Measurements from ENCODE around the gene PMFBP1. TPM values are rescaled to one million over a fixed set of nuclear protein-coding genes. Genes with fewer than 3 reads are reported as not detected.

The PMFBP1 gene
- total RNA-seq, 2 donors from 2014 or later, result 1.6 to 3.4 TPM

DNA sequence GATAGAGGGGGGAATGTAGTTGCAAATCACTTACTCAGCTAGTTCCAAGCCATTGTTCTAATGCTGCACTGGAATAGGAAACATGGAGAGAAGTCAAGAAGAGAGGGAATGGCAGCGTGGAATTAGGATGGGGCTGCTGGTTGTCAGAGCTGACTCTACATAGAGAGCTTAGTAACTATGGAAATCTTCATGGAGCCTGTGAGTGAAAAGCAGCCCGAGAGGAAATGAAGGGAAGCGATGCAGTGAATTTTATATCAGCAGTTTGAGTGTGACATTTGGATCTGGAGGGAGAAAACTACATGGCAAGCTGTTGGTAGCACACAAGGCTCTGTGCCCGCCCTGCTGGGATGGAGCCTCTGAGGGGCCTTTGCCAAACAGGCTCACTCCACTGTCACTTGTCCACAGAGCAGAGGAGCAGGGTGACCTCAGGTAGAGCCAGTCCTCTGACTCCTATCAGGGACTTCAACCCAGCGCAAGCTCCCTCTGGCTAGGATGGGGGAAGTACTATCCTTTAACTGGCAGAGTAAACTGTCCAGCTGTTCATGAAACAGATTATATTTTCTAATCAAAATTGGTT lies 27.9 kb upstream of the PMFBP1 start:
- H3K9me3 ChIP-seq (ENCODE audit: control insufficient read depth, low read length, poor library complexity, severe bottlenecking), result no peaks in the 10 kb centered on the region
- Mint-ChIP-seq H3K4me3 (no peak overlapping the region), H3K4me1 (peaks cover 6% of the 10 kb centered on the region), H3K27me3 (peaks cover 32% of the 10 kb centered on the region), H3K36me3 (ENCODE audit: low read depth) (no peaks in the 10 kb centered on the region), H3K27ac (no peak overlapping the region)
- DNase-seq, result no peak
- no peak for ATAC-seq

DNA sequence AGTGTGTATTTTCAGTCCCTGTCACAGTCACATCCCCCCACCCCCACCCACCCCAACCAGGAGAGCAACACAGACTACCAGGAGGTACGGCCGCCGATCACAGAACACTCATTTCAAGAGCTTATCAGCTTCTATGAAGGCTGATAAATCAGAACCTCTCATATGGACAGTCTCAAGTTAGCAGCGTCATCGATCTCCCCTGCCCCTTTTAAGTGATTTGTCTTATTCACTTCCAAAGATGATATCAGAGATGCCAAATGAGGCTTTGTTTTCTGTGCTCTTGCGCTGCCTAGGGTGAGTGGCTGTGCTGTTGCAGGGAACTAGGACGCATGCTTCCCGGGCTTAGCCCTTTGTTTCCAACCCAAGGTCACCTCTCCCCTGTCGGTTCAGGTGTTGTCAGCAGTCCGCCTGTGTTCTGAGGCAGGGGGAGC lies 26.8 kb upstream of the PMFBP1 start:
- DNase-seq (no peak), ATAC-seq (no peak)
- H3K27ac Mint-ChIP-seq, result no peak overlapping the region
- no peaks in the 10 kb centered on the region for H3K9me3 ChIP-seq (ENCODE audit: control insufficient read depth, low read length, poor library complexity, severe bottlenecking)
- no peak overlapping the region for H3K4me3 Mint-ChIP-seq
- H3K4me1 Mint-ChIP-seq, result peaks cover 6% of the 10 kb centered on the region
- H3K27me3 Mint-ChIP-seq, result peaks cover 30% of the 10 kb centered on the region
- no peaks in the 10 kb centered on the region for H3K36me3 Mint-ChIP-seq (ENCODE audit: low read depth)

DNA sequence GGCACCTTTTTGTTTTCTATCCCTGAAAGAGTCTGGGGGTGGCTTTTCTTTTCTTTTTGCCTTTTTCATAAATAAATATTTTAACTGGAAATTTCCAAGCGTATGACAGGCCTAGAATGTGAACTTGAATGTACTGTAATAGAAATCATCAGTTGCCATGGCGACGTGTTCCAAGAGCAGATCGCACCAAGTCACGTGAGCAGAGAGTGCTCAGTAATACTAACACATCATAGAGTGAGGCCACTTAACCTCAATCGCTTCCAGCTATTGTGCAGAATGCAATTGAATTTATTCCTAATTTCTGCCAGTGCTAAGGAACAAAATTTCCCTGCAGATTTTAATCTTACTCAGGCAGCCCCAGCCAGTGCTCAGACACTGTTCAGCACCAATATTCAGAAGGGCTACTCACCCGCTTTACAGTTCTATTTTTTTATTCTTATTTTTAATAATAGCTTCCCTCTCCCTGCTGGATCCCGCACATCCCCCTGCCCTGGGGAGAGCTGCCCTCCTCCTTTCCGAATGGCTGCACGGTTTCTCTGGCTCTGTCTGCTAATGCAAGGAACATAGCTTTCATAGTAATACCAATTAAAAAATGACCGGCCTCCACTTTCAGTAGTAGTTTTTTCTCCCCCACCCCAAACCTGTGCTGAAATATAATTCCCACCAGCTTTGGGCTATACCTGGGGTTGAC lies 26.2 kb upstream of the PMFBP1 start:
- H3K9me3 ChIP-seq (ENCODE audit: control insufficient read depth, low read length, poor library complexity, severe bottlenecking), result no peaks in the 10 kb centered on the region
- H3K36me3 Mint-ChIP-seq (ENCODE audit: low read depth), result no peaks in the 10 kb centered on the region
- H3K4me3 Mint-ChIP-seq, result no peak overlapping the region

DNA sequence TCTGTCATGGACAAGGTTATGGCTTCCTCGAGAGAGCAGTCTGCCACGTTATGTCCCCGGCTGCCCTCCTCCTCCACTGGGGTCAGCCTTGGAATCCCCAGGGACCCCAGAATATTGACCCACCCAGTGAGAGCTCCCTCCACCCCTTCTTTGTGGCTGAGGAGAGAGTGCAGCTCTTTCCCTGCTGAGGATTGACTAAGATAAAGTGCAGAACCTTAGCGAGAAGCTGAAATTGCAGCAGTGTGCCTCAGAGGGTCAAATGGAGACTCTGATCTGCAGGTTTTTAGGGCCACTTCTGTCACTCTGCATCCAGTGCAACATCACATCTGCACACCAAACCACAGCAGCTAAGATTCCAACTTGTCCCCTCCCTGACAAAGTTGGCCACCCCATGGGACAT lies 25.6 kb upstream of the PMFBP1 start:
- no peaks in the 10 kb centered on the region for H3K9me3 ChIP-seq (ENCODE audit: control insufficient read depth, low read length, poor library complexity, severe bottlenecking)
- Mint-ChIP-seq H3K4me1 (peaks cover 2% of the 10 kb centered on the region), H3K27ac (no peak overlapping the region), H3K4me3 (no peak overlapping the region), H3K27me3 (peaks cover 18% of the 10 kb centered on the region), H3K36me3 (ENCODE audit: low read depth) (no peaks in the 10 kb centered on the region)
- ATAC-seq (no peak), DNase-seq (no peak)

More for the DNA sequence above, 26.2 kb upstream of the PMFBP1 start:
- ATAC-seq (no peak), DNase-seq (no peak)
- Mint-ChIP-seq H3K4me1 (peaks cover 3% of the 10 kb centered on the region), H3K27ac (no peak overlapping the region), H3K27me3 (peaks cover 24% of the 10 kb centered on the region)

DNA sequence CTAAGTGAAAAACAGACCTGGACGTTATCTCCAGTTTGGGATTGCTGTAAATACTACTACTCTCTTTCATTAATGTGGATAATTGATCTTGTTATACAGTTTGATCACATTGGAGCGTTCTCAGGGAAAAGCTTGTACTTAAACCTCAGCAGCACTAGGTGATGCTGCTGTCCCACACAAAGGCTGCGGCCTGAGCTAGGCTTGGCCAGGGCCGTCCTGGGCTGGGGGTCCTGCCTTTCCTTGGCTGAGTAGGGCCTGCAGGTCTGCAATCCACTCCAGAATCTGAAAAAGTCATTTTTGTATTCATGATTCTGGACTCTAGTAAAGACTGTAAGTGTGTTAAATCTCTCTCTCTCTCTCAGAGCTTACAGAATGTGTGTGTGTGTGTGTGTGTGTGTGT lies 23.7 kb upstream of the PMFBP1 start:
- no peaks in the 10 kb centered on the region for H3K4me1 Mint-ChIP-seq
- ATAC-seq (no peak), DNase-seq (no peak)
- no peaks in the 10 kb centered on the region for H3K36me3 Mint-ChIP-seq (ENCODE audit: low read depth)
- H3K9me3 ChIP-seq (ENCODE audit: control insufficient read depth, low read length, poor library complexity, severe bottlenecking), result no peaks in the 10 kb centered on the region
- no peak overlapping the region for H3K4me3 Mint-ChIP-seq
- H3K27me3 Mint-ChIP-seq, result peaks cover 16% of the 10 kb centered on the region
- H3K27ac Mint-ChIP-seq, result no peak overlapping the region

DNA sequence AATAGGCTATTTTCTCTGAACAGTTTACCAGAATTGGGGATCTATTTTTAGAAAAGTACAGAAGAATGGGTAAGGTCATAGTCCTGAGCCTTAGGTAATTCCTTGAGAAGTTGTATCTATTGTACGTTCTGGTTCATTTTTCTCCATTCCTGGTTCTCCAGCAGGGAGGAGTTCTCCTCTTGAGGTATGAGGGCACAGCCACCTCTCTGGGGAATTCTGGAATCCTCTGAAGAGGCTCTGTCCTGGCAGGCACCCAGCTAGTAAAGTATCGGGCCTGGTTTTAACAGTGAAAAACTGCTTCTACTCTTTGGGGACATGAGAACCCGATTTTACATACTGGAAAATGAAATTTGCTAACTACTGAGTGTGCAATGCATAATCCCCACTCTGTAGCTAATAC lies 19.6 kb upstream of the PMFBP1 start:
- no peak overlapping the region for H3K4me3 Mint-ChIP-seq
- DNase-seq, result no peak
- H3K27ac Mint-ChIP-seq, result no peak overlapping the region
- H3K4me1 Mint-ChIP-seq, result peaks cover 2% of the 10 kb centered on the region
- ATAC-seq, result no peak
- no peaks in the 10 kb centered on the region for H3K9me3 ChIP-seq (ENCODE audit: control insufficient read depth, low read length, poor library complexity, severe bottlenecking)
- peaks cover 2% of the 10 kb centered on the region for H3K36me3 Mint-ChIP-seq (ENCODE audit: low read depth)
- peaks cover 11% of the 10 kb centered on the region for H3K27me3 Mint-ChIP-seq

DNA sequence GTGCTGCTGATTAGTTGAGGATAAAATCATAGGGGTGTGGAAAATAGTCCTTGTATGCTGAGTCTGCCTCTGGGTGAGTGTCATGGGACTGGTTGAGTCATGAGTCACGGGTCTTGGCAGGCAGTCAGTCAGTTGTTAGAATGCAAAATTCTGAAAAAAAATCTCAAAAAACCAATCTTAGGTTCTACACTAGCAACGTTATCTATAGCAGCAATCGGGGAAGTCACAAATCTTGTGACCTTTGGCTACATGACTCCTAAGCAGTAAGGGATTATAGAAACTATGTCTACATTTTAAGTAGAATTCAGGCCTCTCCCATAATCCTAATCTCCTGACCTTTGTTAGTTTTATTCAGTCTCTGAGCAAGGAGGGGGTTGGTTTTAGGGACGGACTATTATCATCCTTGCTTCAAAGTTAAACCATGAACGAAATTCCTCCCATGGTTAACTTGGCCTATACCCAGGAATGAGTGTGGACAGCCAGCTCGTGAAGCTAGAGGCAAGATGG lies 18.0 kb upstream of the PMFBP1 start:
- H3K9me3 ChIP-seq (ENCODE audit: control insufficient read depth, low read length, poor library complexity, severe bottlenecking), result no peaks in the 10 kb centered on the region
- H3K27me3 Mint-ChIP-seq, result peaks cover 5% of the 10 kb centered on the region
- ATAC-seq (no peak), DNase-seq (no peak)
- peaks cover 2% of the 10 kb centered on the region for H3K36me3 Mint-ChIP-seq (ENCODE audit: low read depth)
- no peak overlapping the region for H3K27ac Mint-ChIP-seq
- no peak overlapping the region for H3K4me3 Mint-ChIP-seq
- peaks cover 2% of the 10 kb centered on the region for H3K4me1 Mint-ChIP-seq

DNA sequence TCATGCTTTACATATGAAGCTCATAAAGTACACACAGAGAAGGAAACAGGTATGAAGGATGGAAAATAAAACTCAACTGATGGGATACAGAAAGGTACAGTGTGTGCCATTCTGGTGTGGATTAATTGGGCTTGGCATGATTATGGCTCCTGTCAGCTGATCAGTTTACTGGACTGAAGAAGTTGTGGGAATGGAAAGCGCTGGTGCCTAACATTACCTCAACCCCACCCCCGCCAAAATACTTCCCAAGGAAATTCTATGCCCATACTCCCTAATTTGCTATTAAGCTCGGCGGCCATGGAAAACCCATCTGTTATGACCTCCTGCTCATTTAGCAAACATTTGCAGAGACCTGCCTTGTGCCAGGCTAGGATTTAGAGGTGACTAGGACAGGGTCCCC lies 16.6 kb upstream of the PMFBP1 start:
- DNase-seq (no peak), ATAC-seq (no peak)
- H3K4me3 Mint-ChIP-seq, result no peak overlapping the region
- no peak overlapping the region for H3K27ac Mint-ChIP-seq
- H3K27me3 Mint-ChIP-seq, result no peaks in the 10 kb centered on the region
- peaks cover 2% of the 10 kb centered on the region for H3K4me1 Mint-ChIP-seq
- H3K36me3 Mint-ChIP-seq (ENCODE audit: low read depth), result peaks cover 2% of the 10 kb centered on the region
- no peaks in the 10 kb centered on the region for H3K9me3 ChIP-seq (ENCODE audit: control insufficient read depth, low read length, poor library complexity, severe bottlenecking)

DNA sequence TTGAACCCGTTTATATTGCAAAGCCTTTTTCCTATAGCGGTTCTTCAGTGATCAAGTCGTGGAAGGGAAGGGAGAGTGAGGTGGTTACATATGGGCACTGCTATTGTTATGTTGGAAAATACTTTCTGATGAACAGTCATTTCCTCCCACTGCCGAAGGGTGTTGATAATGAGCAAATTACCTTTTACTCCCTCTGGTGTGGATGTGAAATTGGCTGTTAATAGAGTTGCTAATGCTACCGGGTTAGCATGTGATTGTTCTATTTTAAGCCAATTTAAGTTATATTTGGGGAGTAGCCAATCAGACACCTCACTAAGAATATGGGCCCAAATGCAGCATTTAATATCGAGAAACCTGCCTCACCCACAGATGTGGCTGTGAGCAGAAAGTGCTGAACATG lies 15.6 kb upstream of the PMFBP1 start:
- no peaks in the 10 kb centered on the region for H3K9me3 ChIP-seq (ENCODE audit: control insufficient read depth, low read length, poor library complexity, severe bottlenecking)
- ATAC-seq, result no peak
- H3K4me1 Mint-ChIP-seq, result peaks cover 2% of the 10 kb centered on the region
- no peak overlapping the region for H3K4me3 Mint-ChIP-seq
- H3K36me3 Mint-ChIP-seq (ENCODE audit: low read depth), result peaks cover 2% of the 10 kb centered on the region
- no peak overlapping the region for H3K27ac Mint-ChIP-seq
- no peak for DNase-seq
- H3K27me3 Mint-ChIP-seq, result no peaks in the 10 kb centered on the region

DNA sequence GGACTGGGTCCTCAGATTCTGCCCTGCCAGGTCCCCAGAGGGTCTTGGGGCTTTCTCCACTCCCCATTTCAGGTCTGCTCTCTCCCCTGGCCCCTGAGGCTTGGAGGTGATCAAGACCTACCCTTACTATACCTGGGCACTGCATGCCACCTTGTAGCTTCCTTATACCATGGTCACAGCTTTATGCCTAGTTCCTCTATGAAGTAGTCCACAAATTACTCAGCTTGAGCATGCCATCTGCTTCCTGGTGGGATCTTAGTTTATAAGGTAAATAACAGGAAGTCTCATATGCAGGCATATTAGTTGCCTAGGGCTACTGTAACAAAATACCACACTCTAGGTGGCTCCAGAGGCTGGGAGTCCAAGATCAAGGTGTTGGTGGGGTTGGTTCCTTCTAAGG lies 11.0 kb upstream of the PMFBP1 start:
- no peak overlapping the region for H3K27ac Mint-ChIP-seq
- DNase-seq (no peak), ATAC-seq (no peak)
- no peaks in the 10 kb centered on the region for H3K4me1 Mint-ChIP-seq
- H3K36me3 Mint-ChIP-seq (ENCODE audit: low read depth), result no peaks in the 10 kb centered on the region
- no peaks in the 10 kb centered on the region for H3K27me3 Mint-ChIP-seq
- no peaks in the 10 kb centered on the region for H3K9me3 ChIP-seq (ENCODE audit: control insufficient read depth, low read length, poor library complexity, severe bottlenecking)
- no peak overlapping the region for H3K4me3 Mint-ChIP-seq

DNA sequence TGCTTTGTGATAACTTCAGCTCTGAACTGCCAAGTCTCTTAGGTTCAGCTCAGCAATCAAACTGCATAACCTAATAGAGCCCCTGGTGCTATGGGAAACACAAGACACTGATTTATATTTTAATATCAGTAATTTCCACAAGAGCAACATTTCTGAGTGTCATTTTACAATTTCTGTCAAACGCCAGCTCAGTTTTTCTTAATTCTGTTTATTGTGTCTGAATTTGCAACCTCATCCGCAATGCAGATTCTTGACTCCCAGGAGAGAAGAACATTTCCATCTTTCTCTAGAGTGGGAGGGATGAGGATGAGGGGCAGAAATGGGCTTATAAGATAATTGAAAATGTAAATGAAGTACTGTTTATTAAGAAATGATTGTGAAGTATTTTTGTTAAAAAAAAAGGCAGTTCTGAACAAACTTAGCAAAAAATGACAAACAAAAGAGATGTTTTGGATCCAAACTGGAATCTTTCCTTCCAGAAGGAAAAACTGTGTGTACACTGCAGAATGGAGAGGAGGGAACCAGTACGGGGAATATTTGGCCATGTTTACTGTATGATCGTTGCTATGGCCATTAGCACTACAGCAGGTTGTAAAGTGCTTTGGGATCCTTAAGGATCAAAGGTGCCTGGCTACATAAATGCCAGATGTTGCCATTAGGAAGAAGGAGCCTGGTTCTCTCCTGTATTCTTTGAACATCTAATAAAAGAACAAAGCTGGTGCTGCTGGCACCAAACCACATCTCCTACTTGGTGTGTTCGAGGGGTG lies 7.4 kb upstream of the PMFBP1 start:
- Mint-ChIP-seq H3K27me3 (no peaks in the 10 kb centered on the region), H3K36me3 (ENCODE audit: low read depth) (no peaks in the 10 kb centered on the region), H3K4me1 (no peaks in the 10 kb centered on the region)

DNA sequence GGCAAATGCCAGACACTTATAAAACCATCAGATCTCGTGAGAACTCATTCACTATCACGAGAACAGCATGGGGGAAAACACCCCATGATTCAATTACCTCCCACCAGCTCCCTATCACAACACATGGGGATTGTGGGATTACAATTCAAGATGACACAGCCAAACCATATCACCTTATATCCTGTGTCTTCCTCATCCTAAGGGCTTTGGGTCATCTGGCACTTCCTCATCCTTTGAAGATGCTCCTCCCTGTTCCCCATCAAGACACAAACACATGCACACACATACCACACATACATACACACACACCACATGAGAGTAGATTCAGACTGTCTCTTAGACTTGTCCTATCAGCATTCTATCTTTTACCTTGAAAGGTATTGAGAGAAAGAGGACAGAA lies 2.8 kb upstream of the PMFBP1 start:
- no peaks in the 10 kb centered on the region for H3K9me3 ChIP-seq (ENCODE audit: control insufficient read depth, low read length, poor library complexity, severe bottlenecking)
- H3K4me3 Mint-ChIP-seq, result no peak overlapping the region
- no peak overlapping the region for H3K27ac Mint-ChIP-seq
- no peaks in the 10 kb centered on the region for H3K36me3 Mint-ChIP-seq (ENCODE audit: low read depth)
- no peaks in the 10 kb centered on the region for H3K27me3 Mint-ChIP-seq
- DNase-seq, result no peak
- ATAC-seq, result no peak
- peaks cover 3% of the 10 kb centered on the region for H3K4me1 Mint-ChIP-seq

More for the DNA sequence above, 7.4 kb upstream of the PMFBP1 start:
- no peak overlapping the region for H3K4me3 Mint-ChIP-seq
- DNase-seq (no peak), ATAC-seq (no peak)
- no peaks in the 10 kb centered on the region for H3K9me3 ChIP-seq (ENCODE audit: control insufficient read depth, low read length, poor library complexity, severe bottlenecking)
- no peak overlapping the region for H3K27ac Mint-ChIP-seq

DNA sequence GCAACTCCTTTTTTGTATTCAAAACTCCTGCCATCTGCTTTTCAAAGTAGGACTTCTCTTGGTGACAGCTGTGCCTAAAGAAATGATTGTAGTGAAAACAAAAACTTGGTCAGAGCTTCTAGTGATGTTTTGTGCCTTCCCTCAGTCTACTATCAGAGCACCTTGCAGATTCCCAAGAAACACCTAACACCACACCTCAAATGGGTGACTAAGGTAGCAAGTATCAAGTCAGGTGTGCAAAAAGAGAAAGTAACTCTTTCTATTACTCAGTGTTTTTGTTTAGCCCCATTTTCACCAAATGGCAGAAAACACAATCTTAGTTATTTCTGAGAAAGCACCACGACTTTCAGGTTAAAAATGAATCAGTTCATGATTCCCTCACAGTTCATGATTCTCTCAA lies 2.0 kb upstream of the PMFBP1 start:
- Mint-ChIP-seq H3K4me3 (no peak overlapping the region), H3K36me3 (ENCODE audit: low read depth) (no peaks in the 10 kb centered on the region), H3K27ac (no peak overlapping the region), H3K4me1 (peaks cover 3% of the 10 kb centered on the region), H3K27me3 (no peaks in the 10 kb centered on the region)
- no peaks in the 10 kb centered on the region for H3K9me3 ChIP-seq (ENCODE audit: control insufficient read depth, low read length, poor library complexity, severe bottlenecking)
- DNase-seq (no peak), ATAC-seq (no peak)

All from T-helper 17 cell (primary cell).